Neuronal stem cell (in vitro differentiated cells): ENCODE data around the gene RUVBL2.

ENCODE experiments used
- DNase-seq: peaks from one replicate; pipeline ENCODE4 v3.0.0-alpha.2; 2013; ENCODE audit warnings: low spot score
- H2AFZ ChIP-seq: one replicate; pipeline ENCODE4 v1.6.1; 2013; ENCODE audit warnings: mild to moderate bottlenecking, low read length, inconsistent platforms
- H2AK5ac ChIP-seq: 2 replicates; pipeline ENCODE4 v1.6.1; 2013; ENCODE audit warnings: low read depth, mild to moderate bottlenecking, inconsistent platforms, low read length, moderate library complexity, mixed read lengths
- H2BK120ac ChIP-seq: 2 replicates; pipeline ENCODE4 v1.6.1; 2013; ENCODE audit warnings: low read depth, mild to moderate bottlenecking, inconsistent platforms, low read length, moderate library complexity, mixed read lengths
- H2BK12ac ChIP-seq: one replicate; pipeline ENCODE4 v1.6.1; 2013; ENCODE audit warnings: low read length, inconsistent platforms
- H2BK15ac ChIP-seq: 2 replicates; pipeline ENCODE4 v1.6.1; 2013; ENCODE audit warnings: mild to moderate bottlenecking, low read length, inconsistent platforms, mixed read lengths
- H2BK5ac ChIP-seq: one replicate; pipeline ENCODE4 v1.6.1; 2013; ENCODE audit warnings: inconsistent platforms, mild to moderate bottlenecking, low read length, moderate library complexity
- H3K14ac ChIP-seq: one replicate; pipeline ENCODE4 v1.6.1; 2013; ENCODE audit warnings: low read length, inconsistent platforms
- H3K18ac ChIP-seq: 2 replicates; pipeline ENCODE4 v1.6.1; 2013; ENCODE audit warnings: low read length, inconsistent platforms
- H3K23ac ChIP-seq: 2 replicates; pipeline ENCODE4 v1.6.1; 2013; ENCODE audit warnings: low read depth, mild to moderate bottlenecking, mixed read lengths, low read length, inconsistent platforms; ENCODE audit not compliant: poor library complexity
- H3K27ac ChIP-seq: replicated peaks from 3 replicates; pipeline ENCODE4 v1.5.1; 2013; ENCODE audit warnings: low read length, inconsistent platforms
- H3K27me3 ChIP-seq, 3 experiments: 2 replicates each; pipeline ENCODE4 v1.6.1; 2013; ENCODE audit warnings: low read length in 3 of 3, mild to moderate bottlenecking in 2 of 3, inconsistent platforms in 1 of 3, low read depth in 1 of 3, mixed read lengths in 1 of 3, moderate library complexity in 1 of 3; ENCODE audit not compliant: control insufficient read depth in 3 of 3, insufficient read depth in 3 of 3
- H3K36me3 ChIP-seq, 2 donors: replicated peaks in 1 of 2; 2 replicates each; pipeline ENCODE4 v1.6.1; 2013; ENCODE audit warnings: low read length in 2 of 2; ENCODE audit not compliant: control insufficient read depth in 2 of 2, insufficient read depth in 2 of 2
- H3K4ac ChIP-seq: 2 replicates; pipeline ENCODE4 v1.6.1; 2013; ENCODE audit warnings: inconsistent platforms, mild to moderate bottlenecking, low read length, moderate library complexity
- H3K4me1 ChIP-seq, 2 donors: 1 replicate in 1 of 2; 2 replicates in 1 of 2; pipeline ENCODE4 v1.6.1; 2013; ENCODE audit warnings: low read length in 2 of 2, low read depth in 1 of 2; ENCODE audit not compliant: control insufficient read depth in 2 of 2, insufficient read depth in 1 of 2
- H3K4me2 ChIP-seq: one replicate; pipeline ENCODE4 v1.6.1; 2013; ENCODE audit warnings: mild to moderate bottlenecking, low read length, inconsistent platforms; ENCODE audit not compliant: insufficient read depth, poor library complexity, severe bottlenecking
- H3K4me3 ChIP-seq, 2 donors: 2 replicates each; pipeline ENCODE4 v1.5.1; 2013; ENCODE audit warnings: low read length in 2 of 2, mild to moderate bottlenecking in 2 of 2, inconsistent platforms in 1 of 2, moderate library complexity in 1 of 2
- H3K79me1 ChIP-seq: one replicate; pipeline ENCODE4 v1.6.1; 2013; ENCODE audit warnings: low read depth, mild to moderate bottlenecking, inconsistent platforms, low read length, moderate library complexity
- H3K9ac ChIP-seq: one replicate; pipeline ENCODE4 v1.6.1; 2013; ENCODE audit warnings: mild to moderate bottlenecking, low read depth, low read length, inconsistent platforms; ENCODE audit not compliant: poor library complexity
- H3K9me3 ChIP-seq, 2 donors: replicated peaks in 1 of 2; 2 replicates each; pipeline versions ENCODE3 to v1.6.1; 2013; ENCODE audit warnings: low read length in 2 of 2, mild to moderate bottlenecking in 2 of 2, inconsistent platforms in 1 of 2, low read depth in 1 of 2, mixed read lengths in 1 of 2, moderate library complexity in 1 of 2; ENCODE audit not compliant: control insufficient read depth in 2 of 2, insufficient read depth in 1 of 2
- H4K8ac ChIP-seq: one replicate; pipeline ENCODE4 v1.6.1; 2013; ENCODE audit warnings: low read depth, mild to moderate bottlenecking, inconsistent platforms, low read length, moderate library complexity
- H4K91ac ChIP-seq: one replicate; pipeline ENCODE4 v1.6.1; 2013; ENCODE audit warnings: low read length, low read depth, mild to moderate bottlenecking, inconsistent platforms; ENCODE audit not compliant: poor library complexity
- WGBS, 2 donors: extraction: QIAGEN DNeasy Blood & Tissue Kit; methylation state at CpG; one replicate each; pipeline ENCODE4 v1.1.7; 2013; ENCODE audit warnings: missing lambda C conversion rate in 2 of 2, mixed read lengths in 1 of 2; ENCODE audit not compliant: insufficient read length in 2 of 2, insufficient replicate concordance in 1 of 2; ENCODE audit errors: extremely low coverage in 2 of 2; 5-methylcytosine and 5-hydroxymethylcytosine counted together

RUVBL2 gene

DNA sequence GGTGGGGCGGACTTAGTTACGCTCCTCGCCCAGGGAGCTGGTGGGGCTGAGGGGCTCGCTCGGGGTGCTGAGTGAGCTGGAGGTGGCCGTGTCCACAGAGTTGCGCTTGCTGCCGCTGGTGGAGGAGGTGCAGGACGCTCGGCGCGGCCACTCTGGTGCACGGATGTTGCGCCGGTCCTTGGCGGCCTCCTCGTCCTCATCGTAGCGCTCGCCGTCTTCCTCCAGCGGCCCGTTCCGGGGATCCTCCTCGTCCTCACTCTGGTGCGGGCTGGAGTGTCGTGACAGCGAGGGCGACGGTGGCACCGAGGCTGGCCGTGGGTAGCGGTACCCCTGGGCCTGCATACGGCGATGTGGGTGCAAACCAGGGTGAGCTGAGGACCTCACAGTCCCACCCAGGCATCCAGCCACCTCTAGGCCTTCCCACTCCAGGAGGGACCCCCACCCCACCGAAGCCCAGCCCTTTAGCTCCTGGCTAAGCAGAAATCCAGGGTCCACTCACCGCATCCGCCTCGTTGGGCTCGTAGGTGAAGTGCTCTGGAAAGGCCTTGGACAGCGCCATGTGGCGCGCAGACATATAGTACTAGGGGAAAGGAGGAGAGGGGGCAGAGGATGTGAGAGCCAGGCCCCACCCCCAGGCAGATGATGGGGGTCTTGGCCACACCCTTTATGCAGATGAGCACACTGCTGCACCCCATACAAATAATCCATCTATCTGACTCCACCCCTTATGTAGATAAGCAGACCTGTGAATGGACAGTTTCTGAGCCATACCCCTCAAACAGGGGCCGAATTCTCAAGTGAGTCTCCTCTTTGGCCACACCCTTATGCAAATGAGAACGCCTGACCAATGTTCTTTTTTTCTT is 24.2 kb upstream of the RUVBL2 start:
- Histone ChIP-seq H3K27me3 (no peaks in the 10 kb centered on the region), H3K4me1 (peaks cover 2 to 4% of the 10 kb centered on the region in 2 donors), H3K27ac (no peak overlapping the region), H3K4me3 (peak overlapping the region in 1 of 2 donors; percentile 9), H2BK15ac (no peak overlapping the region), H3K4ac (no peak overlapping the region), H2BK5ac (no peak overlapping the region), H2BK120ac (no peak overlapping the region), H3K14ac (no peak overlapping the region), H4K91ac (no peak overlapping the region), H3K4me2 (no peak overlapping the region), H3K9me3 (peaks cover 0 to 8% of the 10 kb centered on the region in 2 donors), H2AK5ac (peak overlapping the region; percentile 35), H2BK12ac (no peak overlapping the region), H3K9ac (no peak overlapping the region), H3K23ac (peak overlapping the region; percentile 59), H3K18ac (no peak overlapping the region), H2AFZ (no peak overlapping the region), H3K36me3 (peaks cover 34 to 72% of the 10 kb centered on the region in 2 donors), H3K79me1 (peaks cover 3% of the 10 kb centered on the region), H4K8ac (no peak overlapping the region)
- WGBS, 2 donors: no CpG with 5 or more reads among the region's 45 CpGs
- no peak for DNase-seq

GRCh38 chr19:48970139-48970766 is 23.4 kb upstream of the RUVBL2 start:
- Histone ChIP-seq H2BK5ac (no peak overlapping the region), H3K27ac (no peak overlapping the region), H2BK15ac (no peak overlapping the region), H2BK12ac (no peak overlapping the region), H3K27me3 (no peaks in the 10 kb centered on the region), H4K8ac (no peak overlapping the region), H3K9me3 (peaks cover 0 to 8% of the 10 kb centered on the region in 2 donors), H2AK5ac (peak overlapping the region; percentile 21), H3K14ac (no peak overlapping the region), H3K23ac (no peak overlapping the region), H3K4me3 (no peak overlapping the region), H3K4me1 (peaks cover 2% of the 10 kb centered on the region in 2 donors), H3K4me2 (no peak overlapping the region), H3K79me1 (peaks cover 3% of the 10 kb centered on the region), H4K91ac (no peak overlapping the region), H3K36me3 (peaks cover 36 to 74% of the 10 kb centered on the region in 2 donors), H3K18ac (no peak overlapping the region), H2BK120ac (no peak overlapping the region), H3K9ac (no peak overlapping the region), H2AFZ (peak overlapping the region; percentile 61), H3K4ac (no peak overlapping the region)
- no peak for DNase-seq
- WGBS, 2 donors: no CpG with 5 or more reads among the region's 23 CpGs

DNA sequence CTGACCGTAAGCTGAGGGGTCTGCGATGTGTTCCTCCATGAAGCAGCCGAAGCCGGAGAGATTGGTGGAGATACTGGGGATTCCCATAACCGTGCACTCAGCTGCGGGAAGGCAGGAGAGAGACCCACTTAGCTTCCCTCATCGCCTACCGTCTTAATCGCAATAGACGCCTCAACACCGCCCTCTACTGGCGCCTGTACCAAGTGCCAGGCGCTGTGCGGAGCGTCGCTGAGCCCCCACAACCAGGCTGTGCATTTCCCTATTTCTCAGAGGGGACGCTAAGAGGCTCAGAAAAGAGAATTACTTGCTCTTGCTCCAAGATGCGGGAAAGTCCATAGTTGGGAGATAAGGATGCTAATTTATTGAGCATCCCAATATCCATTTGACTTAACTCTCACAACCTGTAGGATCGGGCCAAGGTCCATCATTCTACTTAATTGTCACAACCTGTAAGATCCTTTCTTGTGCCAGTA is 22.7 kb upstream of the RUVBL2 start:
- H3K4me3 ChIP-seq: no peak overlapping the region
- no peak overlapping the region for H3K14ac ChIP-seq
- no peak overlapping the region for H3K23ac ChIP-seq
- no peak overlapping the region for H3K4ac ChIP-seq
- DNase-seq: peak; percentile 82
- H3K27ac ChIP-seq: no peak overlapping the region
- H3K18ac ChIP-seq: no peak overlapping the region
- H3K9ac ChIP-seq: no peak overlapping the region
- H2BK5ac ChIP-seq: no peak overlapping the region
- no peak overlapping the region for H2BK15ac ChIP-seq
- no peaks in the 10 kb centered on the region for H3K27me3 ChIP-seq
- no peak overlapping the region for H4K8ac ChIP-seq
- H2BK12ac ChIP-seq: no peak overlapping the region
- no peaks in the 10 kb centered on the region for H3K79me1 ChIP-seq
- H2BK120ac ChIP-seq: no peak overlapping the region
- H3K4me1 ChIP-seq: peaks cover 2% of the 10 kb centered on the region in 2 donors
- no CpG with 5 or more reads among the region's 19 CpGs for WGBS, 2 donors
- no peak overlapping the region for H3K4me2 ChIP-seq
- H2AK5ac ChIP-seq: no peak overlapping the region
- H3K9me3 ChIP-seq: peaks cover 0 to 8% of the 10 kb centered on the region in 2 donors
- H3K36me3 ChIP-seq: peaks cover 36 to 76% of the 10 kb centered on the region in 2 donors
- H4K91ac ChIP-seq: no peak overlapping the region
- peak overlapping the region; percentile 61 for H2AFZ ChIP-seq
